DMS153 (cell line): ENCODE measurements around the gene RNF141.

ENCODE experiments used
- DNase-seq: peaks from one replicate; lab custom pipeline; 2025; lab: John Stamatoyannopoulos, UW

RNF141 gene

GRCh38 chr11:10481560-10482349 lies 59.2 kb downstream of the RNF141 start:
- DNase-seq: no peak

GRCh38 chr11:10480760-10481159 lies 60.2 kb downstream of the RNF141 start:
- no peak for DNase-seq

GRCh38 chr11:10480026-10480425 lies 61.0 kb downstream of the RNF141 start:
- no peak for DNase-seq

- no peak for DNase-seq
Measured at GRCh38 chr11:10478574-10479550, 62.1 kb downstream of the RNF141 start.

GRCh38 chr11:10478066-10478465 lies 62.9 kb downstream of the RNF141 start:
- DNase-seq: no peak

- DNase-seq: no peak
Measured at GRCh38 chr11:10477690-10478046, 63.3 kb downstream of the RNF141 start.

- DNase-seq: no peak
Measured at GRCh38 chr11:10476927-10477689, 63.9 kb downstream of the RNF141 start.

- DNase-seq: no peak
Measured at GRCh38 chr11:10476342-10476741, 64.6 kb downstream of the RNF141 start.

GRCh38 chr11:10474551-10474950 lies 66.4 kb downstream of the RNF141 start:
- DNase-seq: no peak

GRCh38 chr11:10473371-10473770 lies 67.6 kb downstream of the RNF141 start:
- DNase-seq: no peak

GRCh38 chr11:10462746-10463300 lies 78.2 kb downstream of the RNF141 start:
- DNase-seq: no peak
